SK-N-DZ (cell line): ENCODE measurements around the gene ACSF2.
"Not testable (repeated sequence)": the region's sequence is repeated elsewhere in the genome, so short reads cannot be mapped to it uniquely, and the experiment has no call there.

Source experiments
- DNase-seq: peaks from one replicate; pipeline ENCODE4 v3.0.0-alpha.2; 2015; ENCODE audit warnings: low spot score

The ACSF2 gene

DNA sequence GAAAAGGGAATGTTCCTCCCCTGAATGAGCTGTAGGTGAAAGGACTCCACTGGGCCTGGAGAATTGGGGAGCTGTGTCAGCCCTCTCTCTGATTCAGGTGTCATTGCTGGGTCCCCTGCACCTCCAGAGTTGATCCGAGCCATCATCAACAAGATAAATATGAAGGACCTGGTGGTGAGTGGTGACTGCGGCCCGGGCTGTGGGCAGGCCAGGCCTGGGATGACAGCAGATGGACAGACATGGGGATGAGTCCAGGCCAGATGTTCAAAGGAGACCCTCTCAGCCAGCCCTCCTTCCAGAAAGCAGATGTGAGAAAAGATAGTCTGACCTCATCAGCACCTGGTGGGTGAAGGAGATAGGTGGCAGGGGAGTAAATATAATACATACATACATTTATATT lies 38.1 kb downstream of the ACSF2 start:
- DNase-seq, result no peak

DNA sequence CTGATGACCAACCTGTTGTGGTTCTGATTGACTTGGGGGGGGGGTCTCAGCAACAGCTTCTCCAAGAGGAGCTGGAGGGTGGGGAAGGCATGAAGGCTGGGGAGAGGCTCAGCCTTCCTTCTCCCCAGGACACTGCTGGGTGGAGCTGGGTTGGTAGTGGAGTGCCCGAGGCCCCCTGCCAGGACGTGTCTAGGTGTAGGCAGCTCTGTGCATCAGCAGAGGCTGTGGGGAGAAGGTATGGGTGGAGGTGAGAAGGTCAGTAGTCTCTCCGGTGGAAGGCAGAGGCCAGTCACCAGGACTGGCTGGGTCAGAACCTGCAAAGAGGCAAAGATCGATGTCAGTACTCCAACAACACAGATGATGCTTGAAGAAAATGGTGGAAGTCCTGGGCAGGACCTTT lies 38.7 kb downstream of the ACSF2 start:
- no peak for DNase-seq

GRCh38 chr17:50465171-50465570 lies 39.2 kb downstream of the ACSF2 start:
- no peak for DNase-seq

- no peak for DNase-seq
Observed at GRCh38 chr17:50465635-50466034, 39.6 kb downstream of the ACSF2 start.

DNA sequence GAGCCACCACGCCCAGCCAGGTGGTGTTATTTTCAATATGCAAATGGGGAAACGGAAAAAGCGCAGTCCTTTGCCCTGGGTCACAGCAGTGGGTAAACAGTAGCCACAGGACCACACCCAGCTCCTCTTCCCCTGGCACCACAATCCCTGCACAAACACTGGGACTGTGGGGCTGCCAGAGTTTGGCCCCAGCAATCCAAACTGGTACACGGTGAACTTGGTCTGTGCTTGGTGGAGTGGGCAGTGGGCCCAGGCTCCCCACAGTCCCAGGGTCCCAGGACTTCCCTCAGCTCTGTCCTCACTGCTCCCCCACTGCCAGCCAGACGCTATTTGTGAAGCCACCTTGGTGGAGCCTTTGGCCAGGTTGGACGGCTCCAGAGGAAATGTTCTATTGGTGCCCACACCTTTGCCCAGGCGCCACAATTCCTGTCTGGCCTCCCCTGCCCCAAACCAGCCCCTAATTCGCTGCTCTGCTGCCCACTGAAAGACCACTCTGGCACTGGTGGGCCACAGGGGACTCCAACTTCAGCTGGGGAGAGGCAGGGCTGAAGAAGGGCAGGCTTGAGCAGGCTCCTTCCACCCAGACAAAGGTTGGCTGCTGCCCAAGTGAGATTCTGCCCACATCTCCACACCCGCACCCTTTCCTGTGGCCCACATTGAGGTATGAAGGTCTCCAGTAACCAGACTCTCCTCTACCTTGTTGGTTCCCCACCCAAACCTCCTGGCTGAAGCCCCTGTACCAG lies 40.5 kb downstream of the ACSF2 start:
- no peak for DNase-seq

DNA sequence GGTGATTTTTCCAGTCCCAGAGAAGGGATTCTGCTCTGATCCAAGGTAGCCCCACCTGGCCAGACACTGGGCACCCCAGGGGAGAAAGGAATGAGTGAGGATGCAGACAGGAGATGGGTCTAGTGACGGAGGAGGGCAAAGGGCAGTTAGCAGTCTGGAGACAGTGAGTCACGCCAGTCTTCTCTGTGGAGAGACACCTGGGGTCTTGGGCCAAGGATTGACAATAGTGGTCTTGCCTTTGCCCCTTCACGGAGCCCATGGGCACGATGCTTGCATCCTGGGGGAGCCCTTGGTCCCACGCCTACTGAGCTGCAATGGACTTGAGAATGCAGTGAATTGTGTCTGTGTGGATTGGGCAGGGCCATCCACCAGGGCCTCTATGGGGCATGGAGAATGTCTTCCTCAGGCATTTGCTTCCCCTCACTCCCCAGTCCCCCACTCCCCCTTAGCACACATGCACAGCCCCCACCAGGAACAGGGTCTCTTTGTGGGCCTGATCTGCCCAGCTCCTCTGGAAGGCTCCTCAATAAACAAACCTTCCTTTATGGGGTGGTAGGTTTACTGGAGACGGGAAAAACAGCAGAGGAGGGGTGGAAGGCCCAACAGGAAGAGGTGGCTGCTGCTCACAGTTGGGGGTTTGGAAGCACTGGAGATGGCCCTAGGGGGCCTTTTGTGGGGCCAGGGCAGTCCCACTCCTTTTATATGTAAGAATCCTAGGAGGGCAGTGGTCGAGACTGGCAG lies 41.3 kb downstream of the ACSF2 start:
- DNase-seq, result no peak

- no peak for DNase-seq
Observed at GRCh38 chr17:50467855-50468303, 41.9 kb downstream of the ACSF2 start.

GRCh38 chr17:50468304-50469207 lies 42.5 kb downstream of the ACSF2 start, which contains the start of gene CHAD:
Gene CHAD (minus strand): TSS chr17:50468880. CDS start chr17:50468813, 67 bp downstream.
- no peak for DNase-seq

DNA sequence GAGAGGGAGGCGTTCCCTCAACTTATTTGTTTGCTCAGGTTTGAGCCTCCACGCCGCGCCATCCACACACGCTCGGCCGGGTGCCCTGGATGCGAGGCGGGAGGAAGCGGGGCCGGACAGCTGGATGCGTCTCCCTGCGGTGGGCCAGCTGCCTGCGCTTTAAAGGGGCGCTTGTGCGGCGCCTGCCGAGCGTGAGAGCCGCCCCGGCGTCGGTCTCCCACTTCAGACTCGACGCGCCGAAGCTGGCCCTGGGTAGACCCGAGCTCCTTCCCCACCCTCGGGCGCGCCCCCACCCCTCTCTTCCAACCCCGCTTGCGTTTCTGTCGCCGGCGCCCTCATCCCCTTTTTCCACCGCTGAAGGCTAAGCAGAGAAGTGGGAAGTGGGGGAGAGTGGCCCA lies 43.2 kb downstream of the ACSF2 start:
- DNase-seq, result no peak

DNA sequence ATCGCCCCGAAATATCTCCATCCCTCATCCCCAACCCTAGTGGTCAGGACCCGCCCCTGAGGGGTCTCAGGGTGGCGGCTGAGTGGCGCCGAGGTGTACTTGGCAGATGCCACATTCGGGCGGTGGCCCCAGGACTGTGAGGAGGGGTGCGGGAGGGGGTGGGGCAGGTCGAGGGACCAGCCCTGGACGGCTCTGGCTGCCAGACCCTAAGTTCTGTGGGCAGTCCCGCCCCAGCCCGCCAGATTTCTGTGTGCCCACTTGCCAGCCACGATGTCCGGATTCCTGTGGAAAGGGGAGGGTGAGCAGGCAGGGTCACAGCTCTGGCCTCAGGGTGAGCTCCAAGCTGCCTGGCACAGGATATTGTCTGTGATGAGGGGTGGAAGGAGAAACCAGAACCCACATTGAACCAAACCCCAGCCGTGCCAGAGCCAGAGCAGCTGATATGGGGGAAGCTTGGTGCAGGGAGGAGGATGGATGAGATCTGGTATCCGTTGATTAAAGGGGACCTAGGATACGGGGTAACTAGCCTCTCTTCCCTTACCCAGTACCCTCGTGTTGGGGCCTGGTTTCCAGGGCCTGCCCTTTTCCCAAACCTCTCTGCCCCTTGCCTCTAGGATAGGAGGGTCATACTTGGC lies 43.8 kb downstream of the ACSF2 start:
- no peak for DNase-seq

- no peak for DNase-seq
Observed at GRCh38 chr17:50470426-50470825, 44.4 kb downstream of the ACSF2 start.

- DNase-seq, result no peak
Observed at GRCh38 chr17:50471009-50471905, 45.2 kb downstream of the ACSF2 start.

GRCh38 chr17:50472286-50472685 lies 46.3 kb downstream of the ACSF2 start:
- DNase-seq, result no peak

DNA sequence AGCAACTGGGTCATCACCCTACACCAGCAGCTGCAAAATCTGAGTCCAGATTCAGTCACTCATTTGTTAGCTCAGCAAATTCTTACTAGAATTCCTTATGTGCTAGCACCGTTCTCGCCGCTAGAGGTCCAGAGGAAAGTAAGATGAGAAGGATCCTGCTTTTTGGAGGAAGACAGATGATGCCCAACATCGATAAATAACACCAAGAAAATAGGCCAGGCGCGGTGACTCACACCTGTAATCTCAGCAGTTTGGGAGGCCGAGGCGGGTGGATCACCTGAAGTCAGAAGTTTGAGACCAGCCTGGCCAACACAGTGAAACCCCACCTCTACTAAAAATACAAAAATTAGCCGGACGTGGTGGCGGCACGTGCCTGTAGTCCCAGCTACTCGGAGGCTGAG lies 46.7 kb downstream of the ACSF2 start:
- DNase-seq, result peak; percentile 66

DNA sequence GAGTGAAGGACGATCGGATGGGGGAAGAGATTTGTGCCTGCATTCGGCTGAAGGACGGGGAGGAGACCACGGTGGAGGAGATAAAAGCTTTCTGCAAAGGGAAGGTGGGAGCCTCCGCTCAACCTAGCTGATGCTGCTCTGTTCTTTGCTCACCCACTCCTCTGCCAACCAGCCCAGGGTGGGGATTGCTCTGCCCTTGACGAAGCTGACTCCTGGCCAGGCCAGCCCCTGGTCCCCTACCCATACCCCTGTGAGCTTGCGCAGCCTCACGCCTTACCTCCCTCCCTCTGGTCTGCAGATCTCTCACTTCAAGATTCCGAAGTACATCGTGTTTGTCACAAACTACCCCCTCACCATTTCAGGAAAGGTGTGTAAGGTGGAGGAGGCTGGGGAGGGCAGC lies 47.9 kb downstream of the ACSF2 start:
- no peak for DNase-seq

DNA sequence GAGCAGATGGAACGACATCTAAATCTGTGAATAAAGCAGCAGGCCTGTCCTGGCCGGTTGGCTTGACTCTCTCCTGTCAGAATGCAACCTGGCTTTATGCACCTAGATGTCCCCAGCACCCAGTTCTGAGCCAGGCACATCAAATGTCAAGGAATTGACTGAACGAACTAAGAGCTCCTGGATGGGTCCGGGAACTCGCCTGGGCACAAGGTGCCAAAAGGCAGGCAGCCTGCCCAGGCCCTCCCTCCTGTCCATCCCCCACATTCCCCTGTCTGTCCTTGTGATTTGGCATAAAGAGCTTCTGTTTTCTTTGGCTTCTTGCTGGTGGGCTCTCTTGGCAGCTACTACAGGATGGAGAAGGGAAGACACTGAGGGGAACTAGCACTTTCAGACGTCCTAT lies 48.5 kb downstream of the ACSF2 start:
- no peak for DNase-seq

GRCh38 chr17:50475362-50475761 lies 49.3 kb downstream of the ACSF2 start:
- no peak for DNase-seq

DNA sequence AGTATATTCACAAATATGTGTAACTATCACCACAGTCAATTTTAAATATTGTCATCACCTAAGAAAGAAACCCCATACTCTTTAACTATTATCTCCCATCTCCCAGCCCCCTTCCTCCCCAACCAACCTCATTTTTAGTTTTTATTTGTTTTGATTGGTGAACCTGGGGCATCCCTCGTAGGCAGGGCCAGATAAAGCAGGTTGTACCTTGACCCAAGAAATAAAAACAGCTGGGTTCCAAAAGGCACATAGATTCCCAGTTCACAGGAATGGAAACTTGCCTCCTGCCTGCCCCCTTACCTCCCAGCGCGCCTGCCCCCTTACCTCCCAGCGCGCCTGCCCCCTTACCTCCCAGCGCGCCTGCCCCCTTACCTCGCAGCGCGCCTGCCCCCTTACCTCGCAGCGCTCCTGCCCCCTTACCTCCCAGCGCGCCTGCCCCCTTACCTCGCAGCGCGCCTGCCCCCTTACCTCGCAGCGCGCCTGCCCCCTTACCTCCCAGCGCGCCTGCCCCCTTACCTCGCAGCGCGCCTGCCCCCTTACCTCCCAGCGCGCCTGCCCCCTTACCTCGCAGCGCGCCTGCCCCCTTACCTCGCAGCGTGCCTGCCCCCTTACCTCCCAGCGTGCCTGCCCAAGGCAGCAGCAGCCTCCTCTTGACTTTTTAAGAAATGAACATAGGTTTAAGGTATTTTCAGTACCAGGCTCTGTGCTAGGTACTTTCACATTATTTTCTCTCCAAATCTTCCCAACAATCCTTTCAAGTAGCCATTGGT lies 49.9 kb downstream of the ACSF2 start:
- not testable (repeated sequence) for DNase-seq

GRCh38 chr17:50476545-50477315 lies 50.7 kb downstream of the ACSF2 start:
- DNase-seq, result no peak
